Pancreas (tissue), 10 donors: ENCODE measurements around the gene GRAMD4. TPM values are rescaled to one million over a fixed set of nuclear protein-coding genes. Genes with fewer than 3 reads are reported as not detected.

ENCODE experiments used
- ATAC-seq, 4 donors: fragments of 200-7000 bp; cut with Tn5 transposase; one replicate each; pipeline versions ENCODE4 v1.8.0 to v1.9.1; 2020; ENCODE audit warnings: mild to moderate bottlenecking in 4 of 4, moderate library complexity in 4 of 4
- DNase-seq, 6 donors: peaks; one replicate each; pipeline ENCODE4 v3.0.0-alpha.2; 2020
- FAIRE-seq: peaks from 2 replicates; lab custom pipeline; 2012; peaks lifted over from hg19 to GRCh38; lab: Jason Lieb, UNC
- H3K27ac ChIP-seq, 4 donors: fragments of 200-600 bp; sonication (generic); 1 replicate in 3 of 4; 2 replicates in 1 of 4; pipeline versions ENCODE4 v1.5.0 to v1.8.0; 2020
- H3K27me3 ChIP-seq, 4 donors: fragments of 200-600 bp; one replicate each; pipeline ENCODE4 v1.8.0; 2021
- H3K36me3 ChIP-seq, 3 donors: fragments of 200-600 bp; sonication (generic) in 1 of 3; one replicate each; pipeline versions ENCODE4 v1.5.0 to v1.8.0; 2020 to 2021
- H3K4me1 ChIP-seq, 3 donors: fragments of 200-600 bp; one replicate each; pipeline ENCODE4 v1.8.0; 2021
- H3K4me3 ChIP-seq, 4 donors: fragments of 200-600 bp; sonication (generic) in 2 of 4; one replicate each; pipeline versions ENCODE4 v1.5.0 to v1.8.0; 2020 to 2021
- H3K9me3 ChIP-seq, 4 donors: fragments of 200-600 bp; one replicate each; pipeline ENCODE4 v1.8.0; 2021
- CTCF ChIP-seq, 4 donors: fragments of 200-600 bp; sonication (generic) in 3 of 4; IDR thresholded peaks; one replicate each; pipeline versions ENCODE4 v1.5.0 to v1.8.0; 2021; ENCODE audit warnings: antibody characterized with exemption in 4 of 4
- WGBS, 2 donors: extraction: QIAGEN DNeasy Blood & Tissue Kit; methylation state at CpG; one replicate each; pipeline ENCODE4 v1.1.7; 2013; 5-methylcytosine and 5-hydroxymethylcytosine counted together
- intact Hi-C, 3 donors: fragments of 100-400 bp; cut with DNase I; formaldehyde crosslinking; loops; one replicate each; pipeline versions ENCODE4 v1.11.1 to v1.14.2; 2022
- polyA plus RNA-seq, 2 donors: library from polyadenylated mRNA; stranded (reverse); fragments of 200-250 nt; gene quantifications; one replicate each; pipeline ENCODE4 v1.2.3, GENCODE V29; 2013
- total RNA-seq, 6 donors: library from RNA; stranded (reverse); fragmentation: NEBNext Ultra II Directional in 4 of 6; extraction: Animal tissue kit (Norgen Biotek cat#: 25700) in 4 of 6; gene quantifications; one replicate each; pipeline versions ENCODE4 v1.2.1 to v1.2.4, GENCODE V29; 2021 to 2023
- donor health status: healthy with polysubstance abuse.
- donor health status: DM: no; HTN: no; CAD: no; lungs with moderate emphysema.
- donor health status: DM: no; HTN: no; CAD: no.
- donor health status: control.
- donor health status: control.
- donor health status: Bipolar disorder and iron deficiency.
- donor health status: DM: yes; HTN: yes; CAD: no.
- donor health status: DM: no; HTN: no; CAD: no.
- donor health status: DM: no; HTN: no; CAD: no.
- donor health status: DM: yes; HTN: yes; CAD: no.

The GRAMD4 gene
- total and polyA plus RNA-seq, 8 donors, result 13.2 to 36.4 (median 21.9) TPM

- peak in 1 of 4 donors; percentile 5 for ATAC-seq
- no peak for FAIRE-seq
- no peak for TF ChIP-seq CTCF (IDR thresholded peaks at IDR 0.05)
- no peaks in the 10 kb centered on the region for H3K36me3 ChIP-seq
- no peaks in the 10 kb centered on the region for H3K9me3 ChIP-seq
- no peak overlapping the region for H3K27ac ChIP-seq
- intact Hi-C loops, result no loop called here
- peak in 1 of 6 donors; percentile 32 for DNase-seq
- H3K27me3 ChIP-seq, result no peaks in the 10 kb centered on the region
- H3K4me3 ChIP-seq, result no peak overlapping the region
- peaks cover 8 to 11% (median 8%) of the 10 kb centered on the region in 3 donors for H3K4me1 ChIP-seq
- WGBS, 2 donors, result 85 to 87% methylated on average over 9 of the region's 9 CpGs
Observed at GRCh38 chr22:46587061-46587460, 33.1 kb upstream of the GRAMD4 start.

- no peak overlapping the region for H3K27ac ChIP-seq
- H3K9me3 ChIP-seq, result no peaks in the 10 kb centered on the region
- H3K4me3 ChIP-seq, result no peak overlapping the region
- 81 to 84% methylated on average over 21 of the region's 21 CpGs for WGBS, 2 donors
- FAIRE-seq (no peak), ATAC-seq (peak in 2 of 4 donors; percentile 14 to 59), DNase-seq (peak in 3 of 6 donors; percentile 44 to 72 (median 59))
- peaks cover 1 to 5% (median 2%) of the 10 kb centered on the region in 3 donors for H3K4me1 ChIP-seq
- no peaks in the 10 kb centered on the region for H3K36me3 ChIP-seq
- intact Hi-C loops, result no loop called here
- no peaks in the 10 kb centered on the region for H3K27me3 ChIP-seq
- no peak for TF ChIP-seq CTCF (IDR thresholded peaks at IDR 0.05)
Observed at GRCh38 chr22:46587492-46588278, 32.5 kb upstream of the GRAMD4 start.

- Histone ChIP-seq H3K4me1 (no peaks in the 10 kb centered on the region), H3K4me3 (no peak overlapping the region), H3K36me3 (no peaks in the 10 kb centered on the region), H3K27me3 (no peaks in the 10 kb centered on the region), H3K27ac (no peak overlapping the region), H3K9me3 (no peaks in the 10 kb centered on the region)
- ATAC-seq (no peak), DNase-seq (peak in 1 of 6 donors; percentile 64), FAIRE-seq (no peak)
- no peak for TF ChIP-seq CTCF (IDR thresholded peaks at IDR 0.05)
- intact Hi-C loops, result no loop called here
- 78 to 85% methylated on average over 29 of the region's 29 CpGs for WGBS, 2 donors
Observed at GRCh38 chr22:46588279-46589140, 31.7 kb upstream of the GRAMD4 start.

- Histone ChIP-seq H3K9me3 (no peaks in the 10 kb centered on the region), H3K4me1 (no peaks in the 10 kb centered on the region), H3K27me3 (no peaks in the 10 kb centered on the region), H3K36me3 (no peaks in the 10 kb centered on the region), H3K4me3 (no peak overlapping the region), H3K27ac (no peak overlapping the region)
- DNase-seq, result peak in 1 of 6 donors; percentile 48
- 78 to 86% methylated on average over 6 to 9 of the region's 9 CpGs for WGBS, 2 donors
- no peak for TF ChIP-seq CTCF (IDR thresholded peaks at IDR 0.05)
- no peak for FAIRE-seq
- intact Hi-C loops, result no loop called here
- no peak for ATAC-seq
Observed at GRCh38 chr22:46589141-46589748, 30.9 kb upstream of the GRAMD4 start.
